GM21786 (cell line): ENCODE results near the gene ANKS1B.

ENCODE experiments used
- ATAC-seq: cut with Tn5 transposase; IDR thresholded peaks from one replicate; pipeline ENCODE4 v1.9.1; 2021; ENCODE audit not compliant: unreplicated experiment

Gene ANKS1B

GRCh38 chr12:99092100-99092851 lies 892.5 kb downstream of the ANKS1B start:
- no peak for ATAC-seq

- no peak for ATAC-seq
These were observed 897.5 kb downstream of the ANKS1B start for GRCh38 chr12:99087278-99087677.

- ATAC-seq: no peak
These were observed 904.9 kb downstream of the ANKS1B start for GRCh38 chr12:99079811-99080210.

DNA sequence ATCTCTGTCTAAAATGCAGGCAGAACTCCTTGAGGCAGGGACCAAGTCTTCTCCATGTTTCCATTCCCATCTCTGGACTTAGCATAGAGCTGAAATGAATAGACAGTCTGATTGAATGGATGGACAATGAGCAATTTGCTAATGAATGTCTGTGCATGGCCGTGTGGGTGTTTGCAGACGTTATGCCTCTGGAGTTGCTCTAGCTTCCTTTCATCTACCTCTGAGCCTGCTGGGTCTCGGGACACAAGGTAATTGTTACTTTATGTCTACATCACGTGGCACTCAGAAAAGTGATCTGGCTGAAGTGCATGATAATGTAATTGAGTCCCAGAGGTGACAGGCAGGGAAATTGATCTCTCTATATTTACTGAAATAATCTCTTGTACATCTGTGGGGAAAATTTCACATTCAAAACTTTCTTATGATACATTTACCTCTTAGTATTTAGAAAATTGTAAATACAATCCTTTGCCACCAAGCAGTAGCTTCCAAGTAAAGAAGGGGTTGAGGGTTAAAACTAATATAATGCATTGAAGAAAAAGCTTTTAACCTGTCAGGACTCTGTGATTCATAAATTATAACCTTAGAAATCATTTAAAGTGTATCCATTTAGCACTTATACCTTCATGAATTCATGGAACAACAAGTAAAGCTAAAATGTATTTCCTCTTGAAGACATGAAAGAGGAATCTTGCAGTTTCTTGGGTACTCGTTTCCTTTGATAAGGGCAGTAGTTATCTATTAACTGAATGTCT lies 915.6 kb downstream of the ANKS1B start:
- ATAC-seq: no peak

- ATAC-seq: no peak
These were observed 917.5 kb downstream of the ANKS1B start for GRCh38 chr12:99067171-99067785.

DNA sequence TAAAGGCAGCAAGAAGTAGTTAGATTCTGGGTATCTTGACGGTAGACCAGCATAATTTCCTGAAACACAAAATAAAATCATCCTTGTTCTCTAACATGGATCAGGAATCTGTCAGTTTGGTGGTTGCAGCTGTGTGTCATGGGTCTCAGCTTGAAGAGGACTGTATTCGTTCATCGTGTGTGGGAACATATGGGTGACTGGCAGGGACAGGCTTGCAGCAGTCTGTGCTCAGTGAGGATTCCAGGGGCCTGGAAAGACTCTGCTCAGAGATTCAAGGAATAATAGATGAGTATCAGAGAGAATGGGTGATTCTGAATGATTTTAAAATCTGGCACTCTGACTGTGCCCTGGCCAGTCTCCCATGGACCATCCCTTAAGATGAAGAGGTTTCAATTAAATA lies 918.0 kb downstream of the ANKS1B start:
- no peak for ATAC-seq

DNA sequence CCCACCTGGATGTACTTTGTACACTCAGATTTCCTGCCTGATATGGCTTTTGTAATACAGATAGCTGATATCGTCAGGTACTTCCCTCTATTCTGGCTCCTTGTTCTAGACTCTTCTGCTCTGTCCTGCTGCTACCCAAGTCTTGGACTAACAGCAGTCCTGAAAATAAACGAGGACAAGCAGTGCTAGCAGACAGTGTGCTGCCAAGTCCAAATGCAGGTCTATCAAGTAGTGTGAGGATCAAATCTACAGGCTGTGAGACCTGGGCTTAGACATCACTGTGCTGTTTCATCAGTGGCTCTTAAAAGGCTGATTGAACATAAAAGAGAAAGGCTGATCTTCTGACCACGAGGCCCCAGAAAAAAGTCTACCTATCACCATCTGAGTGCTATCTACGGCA lies 921.6 kb downstream of the ANKS1B start:
- no peak for ATAC-seq

DNA sequence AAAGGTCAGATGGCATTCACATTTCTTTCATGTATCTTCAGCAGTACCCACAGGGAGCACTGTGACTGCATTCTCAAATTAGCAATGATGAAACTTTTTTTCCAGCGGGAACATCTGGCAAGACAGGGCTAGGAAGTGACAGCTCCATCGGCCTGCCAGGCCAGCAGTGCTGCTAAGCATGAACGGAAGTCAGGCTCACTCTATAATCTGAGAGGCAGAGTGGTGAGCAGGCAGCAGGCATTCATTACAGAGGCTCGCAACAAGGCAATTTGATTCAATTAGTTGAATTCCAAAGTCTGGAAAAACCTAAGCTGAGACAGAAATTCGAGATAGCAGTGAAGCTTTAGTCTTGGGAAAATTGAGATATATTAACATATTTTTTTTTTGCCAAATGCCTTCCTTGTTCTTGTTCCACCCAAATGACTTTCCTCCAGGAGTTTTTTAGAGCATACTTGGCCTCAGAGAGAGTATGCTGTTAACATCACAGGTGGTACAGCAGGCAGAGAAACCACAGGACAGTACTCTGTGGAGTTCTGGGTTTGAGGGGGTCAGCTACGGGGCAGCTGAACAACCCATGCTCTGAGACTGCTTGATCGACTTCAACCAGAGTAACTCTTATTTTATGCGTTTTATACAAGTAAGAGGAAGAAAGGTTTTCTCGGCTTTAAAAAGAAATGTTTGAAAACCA lies 924.8 kb downstream of the ANKS1B start:
- no peak for ATAC-seq

- ATAC-seq: no peak
These were observed 927.1 kb downstream of the ANKS1B start for GRCh38 chr12:99057670-99058069.

GRCh38 chr12:99056186-99056585 lies 928.5 kb downstream of the ANKS1B start:
- ATAC-seq: no peak

DNA sequence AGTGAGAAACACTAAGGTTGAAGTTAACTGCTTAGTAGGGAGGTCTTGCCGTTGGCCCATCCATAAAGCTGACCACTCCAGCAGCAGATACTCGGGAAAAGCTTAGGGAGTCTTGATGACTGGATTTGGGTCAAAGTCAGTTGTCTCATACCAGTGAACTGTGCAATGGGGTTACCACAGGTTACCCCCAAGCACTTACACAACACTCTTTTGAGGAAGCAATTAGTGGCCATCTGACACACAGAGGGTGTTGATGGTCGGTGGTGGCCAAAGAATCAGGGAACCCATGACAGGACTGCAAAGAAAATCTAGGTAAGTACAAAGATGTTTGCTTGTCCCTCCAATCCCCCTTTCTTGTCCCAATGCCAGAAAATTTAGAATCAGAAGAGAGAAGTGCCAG lies 929.4 kb downstream of the ANKS1B start:
- no peak for ATAC-seq

GRCh38 chr12:99054601-99055128 lies 930.1 kb downstream of the ANKS1B start:
- no peak for ATAC-seq

DNA sequence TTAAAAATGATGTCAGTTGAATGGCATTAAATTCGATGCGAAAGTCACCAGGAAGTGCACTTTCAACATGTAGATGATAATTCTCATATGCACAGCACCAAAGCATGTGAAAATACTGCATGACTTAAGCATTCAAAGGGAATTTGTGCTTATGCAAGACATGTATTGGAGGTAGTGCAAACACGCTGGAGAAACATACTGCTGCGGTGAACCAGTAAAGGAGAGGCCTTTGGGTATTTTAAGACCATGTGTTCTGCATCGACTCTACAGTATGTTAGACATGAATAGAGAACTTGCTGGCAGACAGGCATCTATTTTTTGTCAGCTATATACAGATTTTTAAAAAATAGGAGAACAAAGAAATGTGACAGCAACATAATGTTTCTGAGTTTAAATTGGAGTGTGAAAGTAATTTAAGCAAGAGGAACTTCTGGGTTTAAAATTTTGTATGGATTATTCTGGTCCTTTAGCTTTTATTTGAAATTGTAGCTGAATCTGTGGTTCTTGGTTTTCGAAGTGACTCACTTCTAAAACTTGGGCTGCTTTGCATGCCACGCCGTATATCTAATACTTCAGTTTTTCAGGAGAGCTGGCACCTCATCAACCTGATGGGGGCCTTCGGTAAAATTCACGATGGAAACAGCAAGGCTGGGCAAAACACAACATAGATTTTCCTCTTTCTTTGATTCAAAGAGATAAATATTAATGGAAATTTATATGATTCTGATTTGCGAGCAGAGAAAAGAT lies 930.9 kb downstream of the ANKS1B start:
- no peak for ATAC-seq

DNA sequence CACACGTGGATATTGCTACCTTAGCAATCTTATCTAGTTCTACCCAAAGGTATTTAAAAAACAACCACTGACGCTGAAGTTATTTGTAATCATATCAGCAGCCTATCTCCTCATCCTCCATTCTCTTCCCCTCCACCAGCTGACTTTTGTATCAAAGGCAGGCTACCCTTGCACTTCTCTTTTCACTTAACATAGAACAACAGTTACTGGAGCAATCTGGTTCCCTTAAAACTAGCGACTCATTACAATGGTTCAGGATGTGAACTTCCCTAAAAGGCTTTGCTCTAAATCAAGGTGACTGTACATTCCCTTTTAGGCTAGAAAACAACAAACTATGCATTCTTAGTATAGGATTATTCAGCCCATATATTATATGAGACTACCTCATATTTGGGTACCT lies 935.0 kb downstream of the ANKS1B start:
- ATAC-seq: no peak

- ATAC-seq: no peak
These were observed 939.6 kb downstream of the ANKS1B start for GRCh38 chr12:99045158-99045557.

DNA sequence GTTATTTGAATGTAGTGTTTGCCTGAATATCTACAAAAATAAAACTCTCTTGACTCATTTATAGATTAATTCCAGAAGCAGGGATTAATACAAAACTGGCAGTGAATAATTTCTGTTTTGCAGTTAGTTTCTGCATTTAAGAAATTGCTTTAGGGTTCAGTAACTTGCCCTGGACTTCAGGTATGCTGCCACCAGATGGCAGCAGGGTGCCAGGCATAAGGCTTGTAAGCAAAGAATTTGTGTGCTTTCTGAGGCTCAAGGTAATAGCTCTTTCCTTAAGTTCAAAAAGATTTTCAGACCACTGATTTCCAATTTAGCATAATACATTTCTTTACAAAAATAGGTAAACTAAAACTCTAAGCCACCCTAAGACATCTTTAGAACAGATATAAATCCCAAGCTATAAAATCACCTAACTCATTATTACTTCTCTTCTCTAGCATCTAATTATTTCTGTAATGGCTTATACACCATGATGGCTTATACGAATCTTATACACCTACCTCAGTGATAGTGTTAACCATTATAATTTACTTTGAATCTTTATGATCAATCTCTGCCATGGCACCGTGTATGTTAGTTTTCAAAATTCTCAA lies 941.3 kb downstream of the ANKS1B start:
- ATAC-seq: no peak

DNA sequence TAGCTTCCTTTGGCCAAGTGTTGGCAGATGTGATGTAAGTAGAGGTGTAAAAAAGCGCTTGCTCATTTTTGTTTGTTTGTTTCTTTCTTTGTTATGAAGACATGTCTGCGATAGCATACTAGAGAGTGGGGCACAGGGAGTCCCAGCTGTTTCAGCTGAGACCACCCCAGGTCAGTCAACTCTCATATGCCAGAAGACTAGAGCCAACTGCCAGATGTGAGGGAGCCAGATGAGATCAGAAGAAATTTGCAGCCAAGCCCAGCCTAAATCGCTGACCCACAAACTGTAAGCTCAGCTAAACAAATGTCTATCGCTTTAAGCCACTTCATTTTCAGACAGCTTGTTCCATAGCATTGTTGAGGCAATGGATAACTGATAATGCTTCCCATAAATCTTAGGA lies 942.5 kb downstream of the ANKS1B start:
- no peak for ATAC-seq

DNA sequence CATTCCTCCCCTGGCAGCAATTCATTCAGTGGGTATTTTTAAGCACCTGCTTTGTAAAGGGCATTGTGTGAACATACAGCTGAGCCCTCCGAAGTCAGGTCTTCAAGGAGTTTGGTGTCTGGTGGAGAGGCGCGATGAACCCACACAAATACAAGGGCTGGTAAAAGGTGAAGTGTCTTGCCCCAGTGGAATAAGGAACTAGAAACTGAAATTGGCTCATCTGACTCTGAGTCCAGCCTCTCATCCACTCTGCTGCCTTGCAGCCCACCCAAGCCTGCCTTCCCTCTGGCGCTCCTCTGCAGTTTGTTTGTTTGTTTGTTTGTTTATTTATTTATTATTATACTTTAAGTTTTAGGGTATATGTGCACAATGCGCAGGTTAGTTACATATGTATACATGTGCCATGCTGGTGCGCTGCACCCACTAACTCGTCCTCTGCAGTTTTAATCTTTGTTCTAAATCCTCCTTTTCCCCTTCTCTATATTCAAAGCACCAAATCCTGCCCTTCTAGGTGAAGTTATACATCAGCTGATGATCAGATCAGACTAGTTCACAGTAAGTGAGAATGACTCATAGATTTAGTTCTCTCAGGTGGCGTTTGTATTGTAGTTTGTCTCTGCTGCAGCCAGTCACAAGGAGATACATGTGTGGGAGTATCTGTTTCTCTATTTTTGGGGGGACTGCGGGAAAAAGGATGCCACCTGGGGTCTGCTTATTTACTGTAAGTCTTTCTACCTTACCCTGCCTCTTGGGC lies 945.2 kb downstream of the ANKS1B start:
- no peak for ATAC-seq

DNA sequence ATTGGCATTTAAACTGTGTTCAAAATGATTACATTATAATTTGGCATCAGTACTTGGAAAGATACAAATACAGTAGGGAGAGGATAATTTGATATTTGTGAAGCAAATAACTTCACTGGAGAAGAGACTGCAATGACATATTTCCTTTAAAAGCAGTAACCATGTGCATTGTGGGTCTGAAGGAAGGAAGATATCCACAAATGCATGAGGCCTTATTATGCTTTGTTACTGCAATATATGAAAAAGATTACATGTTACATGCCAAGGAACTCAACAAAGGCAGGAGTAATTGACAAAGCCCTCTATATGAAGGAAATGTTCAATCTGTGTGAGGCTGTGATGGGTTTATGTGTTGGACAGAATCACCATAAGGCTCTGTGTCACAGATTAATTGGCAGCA lies 948.2 kb downstream of the ANKS1B start:
- ATAC-seq: no peak
